HCT116 (cell line): ENCODE data around the gene GP1BB. TPM values are rescaled to one million over a fixed set of nuclear protein-coding genes. Genes with fewer than 3 reads are reported as not detected.

Experiments
- ATAC-seq: fragments of 200-7000 bp; cut with Tn5 transposase; 2 replicates; pipeline ENCODE4 v1.9.1; 2020; ENCODE audit warnings: mild to moderate bottlenecking, moderate library complexity
- BruUV-seq: library from RNA; stranded (reverse); fragments of 400-500 nt; replicated peaks from 2 replicates; lab custom pipeline; 2021; lab: Mats Ljungman, UMichigan
- CTCF ChIA-PET: fragments of 300-600 bp; sonication (Branson Sonifier 250); formaldehyde crosslinking; loops from one replicate; lab custom pipeline; 2021; ENCODE audit warnings: antibody characterized with exemption; lab: Charles Lee
- POLR2A ChIA-PET: fragments of 300-600, 350-600 bp; sonication (Branson Sonifier 250); formaldehyde crosslinking; loops from one replicate; lab custom pipeline; 2021; ENCODE audit warnings: antibody characterized with exemption; lab: Charles Lee
- RAD21 ChIA-PET, 2 experiments: fragments of 300-600 bp; sonication (Branson Sonifier 250); formaldehyde crosslinking; loops; one replicate each; lab custom pipeline; 2023; ENCODE audit warnings: low total read pairs in 2 of 2; ENCODE audit not compliant: uncharacterized antibody in 2 of 2, unreplicated experiment in 2 of 2, low non-redundant PET in 1 of 2; lab: Charles Lee
- DNase-seq: peaks from one replicate; pipeline ENCODE4 v3.0.0-alpha.2; 2010; ENCODE audit warnings: low read depth, low spot score
- H2AFZ ChIP-seq: fragments of 200-600 bp; shearing (Covaris generic), sonication (generic); 2 replicates; pipeline ENCODE4 v1.6.1; 2017; ENCODE audit warnings: low read depth, mixed run types, mixed read lengths, antibody characterized with exemption, low read length; ENCODE audit not compliant: poor library complexity, severe bottlenecking
- H3K27ac ChIP-seq: 2 replicates; pipeline ENCODE4 v1.5.1; 2012; ENCODE audit warnings: low read depth, low read length
- H3K27me3 ChIP-seq: fragments of 200-600 bp; sonication (generic); 2 replicates; pipeline ENCODE4 v1.6.1; 2016; ENCODE audit warnings: mixed run types, low read length, mixed read lengths; ENCODE audit not compliant: insufficient read depth
- H3K36me3 ChIP-seq, 2 experiments: fragments of 200-500 bp in 1 of 2; fragments of 200-600 bp in 1 of 2; sonication (Bioruptor generic) in 1 of 2; sonication (generic) in 1 of 2; 2 replicates each; pipeline versions ENCODE4 v1.5.1 to v1.6.1; 2014 to 2016; ENCODE audit warnings: low read length in 2 of 2, inconsistent platforms in 1 of 2, mixed read lengths in 1 of 2, mixed run types in 1 of 2; ENCODE audit not compliant: insufficient read depth in 2 of 2, control insufficient read depth in 1 of 2
- H3K4me1 ChIP-seq, 2 experiments: fragments of 200-600 bp in 1 of 2; sonication (generic) in 1 of 2; 2 replicates each; pipeline versions ENCODE4 v1.5.1 to v1.6.1; 2012 to 2017; ENCODE audit warnings: low read length in 2 of 2, inconsistent platforms in 1 of 2, mild to moderate bottlenecking in 1 of 2, mixed read lengths in 1 of 2, mixed run types in 1 of 2, moderate library complexity in 1 of 2; ENCODE audit not compliant: insufficient read depth in 2 of 2, control insufficient read depth in 1 of 2
- H3K4me2 ChIP-seq: fragments of 200-600 bp; sonication (generic); 2 replicates; pipeline ENCODE4 v1.6.1; 2017; ENCODE audit warnings: mixed run types, low read length, mixed read lengths
- H3K4me3 ChIP-seq, 2 experiments: fragments of 200-600 bp in 1 of 2; sonication (generic) in 1 of 2; replicated peaks in 1 of 2; 2 replicates each; pipeline ENCODE4 v1.5.1; 2011 to 2016; ENCODE audit warnings: low read length in 2 of 2, control low read depth in 1 of 2, low read depth in 1 of 2, mild to moderate bottlenecking in 1 of 2, mixed read lengths in 1 of 2, mixed run types in 1 of 2
- H3K79me2 ChIP-seq: fragments of 200-600 bp; sonication (generic); 2 replicates; pipeline ENCODE4 v1.6.1; 2017; ENCODE audit warnings: mild to moderate bottlenecking, mixed run types, low read length, moderate library complexity, mixed read lengths; ENCODE audit not compliant: insufficient read depth
- H3K9ac ChIP-seq: fragments of 200-600 bp; sonication (generic); 2 replicates; pipeline ENCODE4 v1.6.1; 2016; ENCODE audit warnings: low read length, mixed read lengths
- H3K9me2 ChIP-seq: fragments of 200-600 bp; sonication (generic), shearing (Covaris generic); 2 replicates; pipeline ENCODE4 v1.6.1; 2017; ENCODE audit warnings: mixed run types, mild to moderate bottlenecking, moderate library complexity; ENCODE audit not compliant: insufficient read depth
- H3K9me3 ChIP-seq, 2 experiments: fragments of 200-500 bp in 1 of 2; fragments of 200-600 bp in 1 of 2; sonication (Bioruptor generic) in 1 of 2; sonication (generic) in 1 of 2; 2 replicates each; pipeline ENCODE4 v1.6.1; 2014 to 2017; ENCODE audit warnings: low read length in 2 of 2, mixed read lengths in 2 of 2, inconsistent platforms in 1 of 2, low read depth in 1 of 2, mild to moderate bottlenecking in 1 of 2, mixed run types in 1 of 2, moderate library complexity in 1 of 2; ENCODE audit not compliant: control insufficient read depth in 1 of 2, insufficient read depth in 1 of 2
- H4K20me1 ChIP-seq: fragments of 200-600 bp; sonication (generic), shearing (Covaris generic); 2 replicates; pipeline ENCODE4 v1.6.1; 2017; ENCODE audit warnings: mixed run types, mild to moderate bottlenecking, moderate library complexity; ENCODE audit not compliant: insufficient read depth
- CBX3 ChIP-seq: IDR thresholded peaks from 2 replicates; pipeline ENCODE4 v1.6.1; 2012; ENCODE audit warnings: low read depth
- CTCF ChIP-seq, 3 experiments: fragments of 200-600 bp in 1 of 3; sonication (generic) in 1 of 3; IDR thresholded peaks in 2 of 3; conservative IDR thresholded peaks in 1 of 3; 2 replicates each; pipeline ENCODE4 v1.5.1; 2012 to 2017; ENCODE audit warnings: low read depth in 2 of 3, low read length in 2 of 3, antibody characterized with exemption in 1 of 3, borderline replicate concordance in 1 of 3, control low read depth in 1 of 3, mild to moderate bottlenecking in 1 of 3, mixed read lengths in 1 of 3, mixed run types in 1 of 3, moderate library complexity in 1 of 3; ENCODE audit not compliant: insufficient read depth in 1 of 3
- EGR1 ChIP-seq: IDR thresholded peaks from 2 replicates; pipeline ENCODE4 v1.6.1; 2012; ENCODE audit warnings: low read depth
- EZH2phosphoT487 ChIP-seq: fragments of 200-600 bp; IDR thresholded peaks from 2 replicates; pipeline ENCODE4 v1.6.1; 2018; ENCODE audit warnings: antibody characterized with exemption, borderline replicate concordance
- FOSL1 ChIP-seq: IDR thresholded peaks from 2 replicates; pipeline ENCODE4 v1.6.1; 2012; ENCODE audit warnings: low read depth
- JUND ChIP-seq: IDR thresholded peaks from 2 replicates; pipeline ENCODE4 v1.6.1; 2012
- MAX ChIP-seq: IDR thresholded peaks from 2 replicates; pipeline ENCODE4 v1.6.1; 2012
- POLR2A ChIP-seq: IDR thresholded peaks from 2 replicates; pipeline ENCODE4 v1.7.0; 2011; ENCODE audit warnings: borderline replicate concordance; ENCODE audit not compliant: insufficient read depth, insufficient read length; ENCODE audit errors: extremely low read depth
- POLR2AphosphoS5 ChIP-seq: IDR thresholded peaks from 2 replicates; pipeline ENCODE4 v1.6.1; 2011; ENCODE audit warnings: mild to moderate bottlenecking, low read depth, low read length, moderate library complexity
- RAD21 ChIP-seq: IDR thresholded peaks from 2 replicates; pipeline ENCODE4 v1.6.1; 2012; ENCODE audit warnings: low read depth, mild to moderate bottlenecking
- SIN3A ChIP-seq: IDR thresholded peaks from 2 replicates; pipeline ENCODE4 v1.6.1; 2012; ENCODE audit warnings: low read depth
- SP1 ChIP-seq: IDR thresholded peaks from 2 replicates; pipeline ENCODE4 v1.6.1; 2012; ENCODE audit warnings: low read depth
- YY1 ChIP-seq: IDR thresholded peaks from 2 replicates; pipeline ENCODE4 v1.6.1; 2011; ENCODE audit warnings: low read length, low read depth, moderate library complexity, mild to moderate bottlenecking; ENCODE audit not compliant: insufficient replicate concordance; ENCODE audit errors: extremely low read depth
- ZFX ChIP-seq: fragments of 450-650 bp; IDR thresholded peaks from 2 replicates; pipeline ENCODE4 v1.6.1; 2017
- ZNF274 ChIP-seq: fragments of 200-500 bp; sonication (Bioruptor generic); IDR thresholded peaks from 2 replicates; pipeline ENCODE4 v1.6.1; 2014; ENCODE audit warnings: mild to moderate bottlenecking, low read depth, low read length, inconsistent platforms
- intact Hi-C: fragments of 100-400 bp; cut with micrococcal nuclease; formaldehyde crosslinking; loops from 2 replicates; pipeline ENCODE4 v1.10.0; 2022
- total RNA-seq: library from RNA; stranded (reverse); gene quantifications from one replicate; pipeline ENCODE4 v1.2.1, GENCODE V29; 2021; ENCODE audit not compliant: unreplicated experiment
- TF ChIP-seq, protein P1 (sequence below): IDR thresholded peaks from 2 replicates; pipeline ENCODE4 v1.6.1; 2012

Gene GP1BB
- total RNA-seq, 1 experiment from 2014 or later: 4.8 TPM

DNA sequence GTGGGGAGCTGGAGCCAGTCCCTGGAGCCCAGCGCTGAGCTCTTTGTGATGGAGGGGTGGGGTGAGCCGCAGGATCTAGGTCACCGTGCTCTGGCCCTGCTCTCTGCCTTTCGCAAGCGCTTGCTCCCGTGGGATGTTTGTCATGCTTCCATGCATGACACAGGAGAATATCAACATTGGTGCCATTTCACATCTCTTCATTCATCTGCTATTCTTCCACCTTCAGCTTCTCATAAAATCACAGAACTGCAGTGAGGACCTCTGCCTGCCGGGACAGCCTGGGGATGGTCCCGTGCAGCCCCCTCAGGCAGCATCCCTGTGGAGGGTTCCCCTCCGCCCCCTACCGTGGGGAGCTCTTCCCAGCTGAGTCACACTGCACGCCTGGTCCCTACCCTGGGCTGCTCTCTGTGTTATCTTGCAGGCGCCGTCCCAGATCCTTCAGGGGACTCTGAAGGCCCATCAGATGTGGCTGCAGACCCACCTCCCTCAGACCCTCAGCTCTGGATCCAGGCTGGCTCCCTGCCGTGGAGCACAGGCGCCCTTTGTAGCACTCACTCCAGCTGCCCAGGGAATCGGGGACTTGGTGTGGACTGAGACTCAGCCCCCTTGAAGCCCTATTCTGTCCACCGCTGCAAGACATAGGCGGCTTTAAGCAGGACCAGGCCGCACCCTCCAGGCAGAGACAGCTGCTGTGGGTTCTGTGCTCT lies 14.1 kb upstream of the GP1BB start:
- intact Hi-C loops: no loop called here
- BruUV-seq: no TSS peak

DNA sequence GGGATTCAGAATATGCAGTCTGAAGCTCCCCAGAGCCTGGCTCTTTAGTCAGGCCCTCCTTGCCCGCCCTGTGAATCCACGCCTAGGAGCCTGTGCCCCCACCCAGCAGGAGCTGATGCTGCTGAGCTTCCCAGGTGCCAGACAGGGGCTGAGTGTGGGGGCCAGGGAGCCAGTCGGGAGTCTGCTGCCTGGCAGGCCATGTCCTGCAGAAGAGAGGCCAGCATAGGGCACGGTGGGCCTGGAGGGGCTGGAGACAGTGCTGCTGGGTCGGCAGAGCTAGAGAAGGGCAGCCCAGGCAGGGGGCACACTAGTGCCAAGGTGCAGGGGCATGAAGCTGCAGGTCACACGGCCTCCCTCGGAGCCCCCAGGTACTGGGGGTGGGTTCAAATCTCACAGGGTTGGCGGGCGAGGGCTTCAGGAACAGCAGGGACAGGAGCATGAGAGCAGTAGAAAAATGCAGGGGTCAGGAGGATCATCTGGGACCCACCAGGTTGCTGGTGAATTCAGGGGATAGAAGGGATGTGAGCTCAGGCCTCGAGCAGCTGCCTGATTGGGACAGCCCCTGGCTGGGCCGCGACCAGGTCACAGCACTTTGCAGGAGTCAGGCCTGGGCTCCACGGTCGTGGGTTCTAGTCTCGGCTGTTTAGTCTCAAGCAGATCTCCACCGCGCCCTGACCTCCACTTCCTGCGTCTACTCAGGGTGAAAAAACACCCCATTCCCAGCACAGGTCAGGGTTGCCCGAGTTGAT lies 13.1 kb upstream of the GP1BB start:
- no peaks in the 10 kb centered on the region for H3K9me2 ChIP-seq
- H3K4me2 ChIP-seq: no peak overlapping the region
- CTCF ChIA-PET: interaction anchor here (1.3 kb wide), 1 partner anchor 20 kb away, joined by 3 read pairs; no protein-coding TSS in a partner anchor
- H3K36me3 ChIP-seq: no peaks in the 10 kb centered on the region
- DNase-seq: no peak
- no peak overlapping the region for H3K27ac ChIP-seq
- H4K20me1 ChIP-seq: no peaks in the 10 kb centered on the region
- no peak overlapping the region for H2AFZ ChIP-seq
- H3K27me3 ChIP-seq: no peaks in the 10 kb centered on the region
- no peak for ATAC-seq
- intact Hi-C loops: loop anchor here (10.0 kb wide), 1 partner anchor 415 kb away; the partner anchor contains the start of gene CLTCL1
- POLR2A ChIA-PET: no interaction called here
- no TSS peak for BruUV-seq
- H3K9ac ChIP-seq: no peak overlapping the region
- no peak overlapping the region for H3K4me3 ChIP-seq
- H3K9me3 ChIP-seq: no peaks in the 10 kb centered on the region
- peaks cover 0 to 11% of the 10 kb centered on the region in 2 experiments; a peak in 1 of 4 replicates for H3K4me1 ChIP-seq
- H3K79me2 ChIP-seq: no peaks in the 10 kb centered on the region
- RAD21 ChIA-PET: no interaction called here
- TF ChIP-seq POLR2A (no peak), EGR1 (no peak), ZNF274 (no peak), EZH2phosphoT487 (no peak), CBX3 (no peak), YY1 (no peak), SIN3A (no peak), JUND (no peak), CTCF (IDR thresholded peaks at IDR 0.05 in 2 of 3, conservative IDR thresholded peaks at IDR 0.05 in 1 of 3; ENCODE audit: borderline replicate concordance in 1 of 3, insufficient read depth in 1 of 3, low read depth in 2 of 3, low read length in 2 of 3) (no peak), RAD21 (no peak)
- TF ChIP-seq, protein P1, sequence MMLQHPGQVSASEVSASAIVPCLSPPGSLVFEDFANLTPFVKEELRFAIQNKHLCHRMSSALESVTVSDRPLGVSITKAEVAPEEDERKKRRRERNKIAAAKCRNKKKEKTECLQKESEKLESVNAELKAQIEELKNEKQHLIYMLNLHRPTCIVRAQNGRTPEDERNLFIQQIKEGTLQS: no peak

More for the DNA sequence above, 14.1 kb upstream of the GP1BB start:
- H3K36me3 ChIP-seq: no peaks in the 10 kb centered on the region
- no peak overlapping the region for H3K4me2 ChIP-seq
- no peak overlapping the region for H2AFZ ChIP-seq
- no peak for ATAC-seq
- no peaks in the 10 kb centered on the region for H3K9me2 ChIP-seq
- H3K4me1 ChIP-seq: peaks cover 0 to 5% of the 10 kb centered on the region in 2 experiments; a peak in 1 of 4 replicates
- no peaks in the 10 kb centered on the region for H3K79me2 ChIP-seq
- ChIA-PET CTCF (interaction anchor here (1.1 kb wide), 1 partner anchor 29 kb away, joined by 3 read pairs; no protein-coding TSS in a partner anchor), RAD21 (no interaction called here), POLR2A (no interaction called here)
- no peak overlapping the region for H3K9ac ChIP-seq
- H3K9me3 ChIP-seq: no peaks in the 10 kb centered on the region
- H3K27me3 ChIP-seq: no peaks in the 10 kb centered on the region
- TF ChIP-seq SP1 (no peak), POLR2AphosphoS5 (no peak), ZFX (no peak), FOSL1 (no peak), MAX (no peak), RAD21 (no peak)
- H3K4me3 ChIP-seq: no peak overlapping the region
- no peak for DNase-seq
- no peaks in the 10 kb centered on the region for H4K20me1 ChIP-seq
- no peak overlapping the region for H3K27ac ChIP-seq
